HEK293 (cell line): Measurements from ENCODE around the gene NPEPL1.

Experiments
- CTCF ChIA-PET: fragments of 350-600 bp; formaldehyde crosslinking; extraction: SDS; loops from one replicate; lab custom pipeline; 2021; ENCODE audit warnings: antibody characterized with exemption; lab: Yijun Ruan, JAX
- POLR2A ChIA-PET: fragments of 300-600 bp; formaldehyde crosslinking; extraction: SDS; loops from one replicate; lab custom pipeline; 2020; ENCODE audit warnings: antibody characterized with exemption, inconsistent platforms; lab: Yijun Ruan, JAX
- H3K27ac ChIP-seq: fragments of 200-500 bp; sonication (Bioruptor generic); 2 replicates; pipeline ENCODE4 v1.5.1; 2014; ENCODE audit warnings: low read depth, low read length, control low read depth, inconsistent platforms; ENCODE audit errors: extremely low read depth
- H3K36me3 ChIP-seq, 2 experiments: fragments of 200-500 bp in 1 of 2; sonication (Bioruptor generic) in 1 of 2; 1 replicate in 1 of 2; 2 replicates in 1 of 2; pipeline ENCODE4 v1.5.1; 2014 to 2017; ENCODE audit warnings: inconsistent platforms in 2 of 2, low read length in 2 of 2; ENCODE audit not compliant: control insufficient read depth in 2 of 2, insufficient read depth in 1 of 2
- H3K4me1 ChIP-seq: fragments of 200-500 bp; sonication (Bioruptor generic); 2 replicates; pipeline ENCODE4 v1.5.1; 2014; ENCODE audit warnings: mild to moderate bottlenecking, low read length, inconsistent platforms; ENCODE audit not compliant: control insufficient read depth, insufficient read depth
- H3K4me3 ChIP-seq: 2 replicates; pipeline ENCODE4 v1.5.1; 2011; ENCODE audit warnings: low read depth, mild to moderate bottlenecking, control low read depth, low read length, moderate library complexity
- H3K9me3 ChIP-seq: fragments of 200-500 bp; sonication (Bioruptor generic); 2 replicates; pipeline ENCODE4 v1.5.1; 2014; ENCODE audit warnings: low read depth, low read length, inconsistent platforms; ENCODE audit not compliant: control insufficient read depth, insufficient read depth
- IKZF3 ChIP-seq: fragments of 450-650 bp; IDR thresholded peaks from 2 replicates; pipeline ENCODE4 v1.5.0; 2018; ENCODE audit warnings: missing biosample characterization, mild to moderate bottlenecking, missing genetic modification characterization, moderate library complexity
- YY2 ChIP-seq: fragments of 450-650 bp; formaldehyde crosslinking; IDR thresholded peaks from 2 replicates; pipeline ENCODE4 v1.5.1; 2016; ENCODE audit warnings: missing biosample characterization, missing genetic modification characterization
- ZBTB48 ChIP-seq: fragments of 450-650 bp; formaldehyde crosslinking; IDR thresholded peaks from 2 replicates; pipeline ENCODE4 v1.5.1; 2016; ENCODE audit warnings: missing biosample characterization, missing genetic modification characterization
- ZFP41 ChIP-seq: fragments of 450-650 bp; formaldehyde crosslinking; IDR thresholded peaks from 2 replicates; pipeline ENCODE4 v1.5.1; 2016; ENCODE audit warnings: missing biosample characterization, missing genetic modification characterization, borderline replicate concordance
- ZIC2 ChIP-seq: fragments of 450-650 bp; formaldehyde crosslinking; IDR thresholded peaks from 2 replicates; pipeline ENCODE4 v1.5.1; 2016; ENCODE audit warnings: missing biosample characterization, missing genetic modification characterization
- ZNF16 ChIP-seq: fragments of 450-650 bp; formaldehyde crosslinking; IDR thresholded peaks from 2 replicates; pipeline ENCODE4 v1.5.1; 2016; ENCODE audit warnings: low read depth, missing biosample characterization, missing genetic modification characterization
- ZNF169 ChIP-seq: fragments of 450-650 bp; formaldehyde crosslinking; IDR thresholded peaks from 2 replicates; pipeline ENCODE4 v1.5.1; 2016; ENCODE audit warnings: missing biosample characterization, missing genetic modification characterization
- ZNF184 ChIP-seq: fragments of 450-650 bp; IDR thresholded peaks from 2 replicates; pipeline ENCODE4 v1.5.1; 2018; ENCODE audit warnings: missing biosample characterization, mild to moderate bottlenecking, missing genetic modification characterization
- ZNF302 ChIP-seq: fragments of 450-650 bp; formaldehyde crosslinking; IDR thresholded peaks from 2 replicates; pipeline ENCODE4 v1.5.1; 2016; ENCODE audit warnings: missing biosample characterization, missing genetic modification characterization, low read depth
- ZNF341 ChIP-seq: fragments of 450-650 bp; formaldehyde crosslinking; IDR thresholded peaks from 2 replicates; pipeline ENCODE4; 2016; ENCODE audit warnings: low read depth, missing biosample characterization, missing genetic modification characterization
- ZNF501 ChIP-seq: fragments of 450-650 bp; formaldehyde crosslinking; IDR thresholded peaks from 2 replicates; pipeline ENCODE4 v1.5.1; 2016; ENCODE audit warnings: missing biosample characterization, missing genetic modification characterization
- ZNF596 ChIP-seq: fragments of 450-650 bp; IDR thresholded peaks from 2 replicates; pipeline ENCODE4 v1.5.0; 2018; ENCODE audit warnings: missing biosample characterization, mild to moderate bottlenecking, missing genetic modification characterization, moderate library complexity
- ZNF600 ChIP-seq: fragments of 450-650 bp; formaldehyde crosslinking; IDR thresholded peaks from 2 replicates; pipeline ENCODE4 v1.5.1; 2016; ENCODE audit warnings: missing biosample characterization, missing genetic modification characterization
- ZNF791 ChIP-seq: fragments of 450-650 bp; formaldehyde crosslinking; IDR thresholded peaks from 2 replicates; pipeline ENCODE4 v1.5.1; 2016; ENCODE audit warnings: missing biosample characterization, missing genetic modification characterization
- TF ChIP-seq, protein P1 (sequence below): fragments of 450-650 bp; formaldehyde crosslinking; IDR thresholded peaks from 2 replicates; pipeline ENCODE4 v1.5.1; 2016; ENCODE audit warnings: missing biosample characterization, missing genetic modification characterization
- TF ChIP-seq, protein P2 (sequence below): fragments of 450-650 bp; formaldehyde crosslinking; IDR thresholded peaks from 2 replicates; pipeline ENCODE4 v1.5.1; 2016; ENCODE audit warnings: missing biosample characterization, missing genetic modification characterization
- TF ChIP-seq, protein P3 (sequence below): fragments of 450-650 bp; formaldehyde crosslinking; IDR thresholded peaks from 2 replicates; pipeline ENCODE4 v1.5.1; 2017; ENCODE audit warnings: missing biosample characterization, missing genetic modification characterization
- TF ChIP-seq, protein P4 (sequence below): fragments of 450-650 bp; formaldehyde crosslinking; IDR thresholded peaks from 2 replicates; pipeline ENCODE4 v1.5.1; 2017; ENCODE audit warnings: missing biosample characterization, missing genetic modification characterization
- TF ChIP-seq, protein P5 (sequence below): fragments of 450-650 bp; IDR thresholded peaks from 2 replicates; pipeline ENCODE4 v1.5.1; 2018; ENCODE audit warnings: missing biosample characterization, missing genetic modification characterization
- TF ChIP-seq, protein P6 (sequence below): fragments of 450-650 bp; formaldehyde crosslinking; IDR thresholded peaks from 2 replicates; pipeline ENCODE4 v1.5.1; 2016; ENCODE audit warnings: missing biosample characterization, missing genetic modification characterization

NPEPL1 gene

DNA sequence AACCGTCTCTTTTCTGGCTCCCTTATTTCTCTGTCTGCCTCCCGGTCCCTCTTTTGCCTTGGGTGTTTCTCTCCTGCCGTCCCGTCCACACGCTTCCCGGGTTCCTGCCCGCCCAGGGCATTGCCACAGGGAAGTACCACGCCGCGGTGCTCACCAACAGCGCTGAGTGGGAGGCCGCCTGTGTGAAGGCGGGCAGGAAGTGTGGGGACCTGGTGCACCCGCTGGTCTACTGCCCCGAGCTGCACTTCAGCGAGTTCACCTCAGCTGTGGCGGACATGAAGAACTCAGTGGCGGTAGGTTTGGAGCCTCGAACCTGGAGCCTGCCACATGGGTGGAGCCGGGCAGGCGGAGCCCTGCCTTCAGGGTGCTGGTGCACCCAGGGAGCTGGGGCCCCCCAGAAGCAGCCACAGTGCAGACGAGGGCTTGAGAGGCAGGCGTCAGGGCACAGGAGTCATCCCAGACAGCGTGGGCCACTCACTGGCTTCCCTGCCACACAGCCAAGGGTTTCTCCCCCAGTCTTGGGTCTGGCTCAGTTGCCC, 21.3 kb downstream of the NPEPL1 start:
- no peak overlapping the region for H3K4me3 ChIP-seq
- H3K27ac ChIP-seq = no peak overlapping the region
- no peaks in the 10 kb centered on the region for H3K9me3 ChIP-seq
- ChIA-PET CTCF (no interaction called here), POLR2A (no interaction called here)
- TF ChIP-seq, protein P1, sequence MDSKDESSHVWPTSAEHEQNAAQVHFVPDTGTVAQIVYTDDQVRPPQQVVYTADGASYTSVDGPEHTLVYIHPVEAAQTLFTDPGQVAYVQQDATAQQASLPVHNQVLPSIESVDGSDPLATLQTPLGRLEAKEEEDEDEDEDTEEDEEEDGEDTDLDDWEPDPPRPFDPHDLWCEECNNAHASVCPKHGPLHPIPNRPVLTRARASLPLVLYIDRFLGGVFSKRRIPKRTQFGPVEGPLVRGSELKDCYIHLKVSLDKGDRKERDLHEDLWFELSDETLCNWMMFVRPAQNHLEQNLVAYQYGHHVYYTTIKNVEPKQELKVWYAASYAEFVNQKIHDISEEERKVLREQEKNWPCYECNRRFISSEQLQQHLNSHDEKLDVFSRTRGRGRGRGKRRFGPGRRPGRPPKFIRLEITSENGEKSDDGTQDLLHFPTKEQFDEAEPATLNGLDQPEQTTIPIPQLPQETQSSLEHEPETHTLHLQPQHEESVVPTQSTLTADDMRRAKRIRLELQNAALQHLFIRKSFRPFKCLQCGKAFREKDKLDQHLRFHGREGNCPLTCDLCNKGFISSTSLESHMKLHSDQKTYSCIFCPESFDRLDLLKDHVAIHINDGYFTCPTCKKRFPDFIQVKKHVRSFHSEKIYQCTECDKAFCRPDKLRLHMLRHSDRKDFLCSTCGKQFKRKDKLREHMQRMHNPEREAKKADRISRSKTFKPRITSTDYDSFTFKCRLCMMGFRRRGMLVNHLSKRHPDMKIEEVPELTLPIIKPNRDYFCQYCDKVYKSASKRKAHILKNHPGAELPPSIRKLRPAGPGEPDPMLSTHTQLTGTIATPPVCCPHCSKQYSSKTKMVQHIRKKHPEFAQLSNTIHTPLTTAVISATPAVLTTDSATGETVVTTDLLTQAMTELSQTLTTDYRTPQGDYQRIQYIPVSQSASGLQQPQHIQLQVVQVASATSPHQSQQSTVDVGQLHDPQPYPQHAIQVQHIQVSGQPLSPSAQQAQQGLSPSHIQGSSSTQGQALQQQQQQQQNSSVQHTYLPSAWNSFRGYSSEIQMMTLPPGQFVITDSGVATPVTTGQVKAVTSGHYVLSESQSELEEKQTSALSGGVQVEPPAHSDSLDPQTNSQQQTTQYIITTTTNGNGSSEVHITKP (tag by site-specific recombination) = no peak
- TF ChIP-seq ZNF184 (tag by site-specific recombination) (no peak), ZNF341 (tag by site-specific recombination) (no peak), ZNF596 (tag by site-specific recombination) (no peak), ZNF600 (tag by site-specific recombination) (no peak), ZNF791 (no peak), YY2 (tag by site-specific recombination) (no peak), ZBTB48 (tag by site-specific recombination) (no peak)
- TF ChIP-seq, all 188 proteins: peak for 0
- H3K36me3 ChIP-seq = no peaks in the 10 kb centered on the region
- no peaks in the 10 kb centered on the region for H3K4me1 ChIP-seq

DNA sequence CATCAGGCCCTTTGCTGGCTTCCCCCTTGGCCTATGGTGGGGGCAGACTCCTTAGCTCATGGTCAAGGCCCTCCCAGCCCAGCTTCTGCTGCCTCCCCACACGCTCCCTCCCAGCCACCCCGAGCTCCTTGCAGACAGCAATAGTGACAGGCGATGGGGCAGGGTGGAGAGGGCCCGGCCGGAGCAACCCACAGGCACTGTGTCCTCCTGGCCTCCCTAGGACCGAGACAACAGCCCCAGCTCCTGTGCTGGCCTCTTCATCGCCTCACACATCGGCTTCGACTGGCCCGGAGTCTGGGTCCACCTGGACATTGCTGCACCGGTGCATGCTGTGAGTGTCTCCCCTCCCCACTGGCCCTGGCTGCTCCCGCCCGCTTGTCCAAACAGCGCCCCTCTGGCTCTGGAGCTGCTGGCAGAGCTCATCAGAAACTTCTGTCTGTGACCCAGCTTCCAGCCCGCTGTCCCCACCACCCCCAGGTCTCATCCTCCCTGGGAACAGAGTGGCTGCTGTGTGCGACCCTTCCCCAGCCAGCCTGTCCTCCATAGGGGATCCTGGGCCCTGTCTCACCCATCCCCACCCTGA, 21.8 kb downstream of the NPEPL1 start:
- Histone ChIP-seq H3K4me3 (no peak overlapping the region), H3K9me3 (no peaks in the 10 kb centered on the region), H3K27ac (no peak overlapping the region), H3K36me3 (no peaks in the 10 kb centered on the region), H3K4me1 (no peaks in the 10 kb centered on the region)
- TF ChIP-seq ZFP41 = no peak
- TF ChIP-seq ZNF16 (tag by site-specific recombination) = no peak
- peak; percentile 40; the same call in 1 of the 2 replicates for TF ChIP-seq ZIC2 (tag by site-specific recombination)
- no peak for TF ChIP-seq ZNF169 (tag by site-specific recombination)
- no peak for TF ChIP-seq IKZF3
- CTCF ChIA-PET = no interaction called here
- POLR2A ChIA-PET = no interaction called here

DNA sequence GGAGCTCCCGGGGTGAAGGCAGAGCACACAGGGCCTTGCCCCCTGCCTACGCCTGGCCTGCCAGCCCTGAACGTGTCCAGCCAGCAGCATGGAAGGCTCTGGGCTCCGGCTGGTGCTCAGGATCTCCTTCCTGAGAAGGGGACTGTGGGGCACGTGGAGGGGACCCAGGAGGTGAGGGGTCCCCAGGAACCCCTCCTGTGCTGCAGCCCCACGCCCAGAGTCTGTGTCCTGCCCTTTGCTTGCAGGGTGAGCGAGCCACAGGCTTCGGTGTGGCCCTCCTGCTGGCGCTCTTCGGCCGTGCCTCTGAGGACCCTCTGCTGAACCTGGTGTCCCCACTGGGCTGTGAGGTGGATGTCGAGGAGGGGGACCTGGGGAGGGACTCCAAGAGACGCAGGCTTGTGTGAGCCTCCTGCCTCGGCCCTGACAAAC, 22.3 kb downstream of the NPEPL1 start:
- H3K27ac ChIP-seq = no peak overlapping the region
- CTCF ChIA-PET = no interaction called here
- no peaks in the 10 kb centered on the region for H3K9me3 ChIP-seq
- no peak overlapping the region for H3K4me3 ChIP-seq
- TF ChIP-seq, protein P2, sequence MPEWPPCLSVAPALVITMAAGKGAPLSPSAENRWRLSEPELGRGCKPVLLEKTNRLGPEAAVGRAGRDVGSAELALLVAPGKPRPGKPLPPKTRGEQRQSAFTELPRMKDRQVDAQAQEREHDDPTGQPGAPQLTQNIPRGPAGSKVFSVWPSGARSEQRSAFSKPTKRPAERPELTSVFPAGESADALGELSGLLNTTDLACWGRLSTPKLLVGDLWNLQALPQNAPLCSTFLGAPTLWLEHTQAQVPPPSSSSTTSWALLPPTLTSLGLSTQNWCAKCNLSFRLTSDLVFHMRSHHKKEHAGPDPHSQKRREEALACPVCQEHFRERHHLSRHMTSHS = no peak
- TF ChIP-seq, protein P3, sequence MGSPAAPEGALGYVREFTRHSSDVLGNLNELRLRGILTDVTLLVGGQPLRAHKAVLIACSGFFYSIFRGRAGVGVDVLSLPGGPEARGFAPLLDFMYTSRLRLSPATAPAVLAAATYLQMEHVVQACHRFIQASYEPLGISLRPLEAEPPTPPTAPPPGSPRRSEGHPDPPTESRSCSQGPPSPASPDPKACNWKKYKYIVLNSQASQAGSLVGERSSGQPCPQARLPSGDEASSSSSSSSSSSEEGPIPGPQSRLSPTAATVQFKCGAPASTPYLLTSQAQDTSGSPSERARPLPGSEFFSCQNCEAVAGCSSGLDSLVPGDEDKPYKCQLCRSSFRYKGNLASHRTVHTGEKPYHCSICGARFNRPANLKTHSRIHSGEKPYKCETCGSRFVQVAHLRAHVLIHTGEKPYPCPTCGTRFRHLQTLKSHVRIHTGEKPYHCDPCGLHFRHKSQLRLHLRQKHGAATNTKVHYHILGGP (tag by site-specific recombination) = no peak
- TF ChIP-seq, protein P4, sequence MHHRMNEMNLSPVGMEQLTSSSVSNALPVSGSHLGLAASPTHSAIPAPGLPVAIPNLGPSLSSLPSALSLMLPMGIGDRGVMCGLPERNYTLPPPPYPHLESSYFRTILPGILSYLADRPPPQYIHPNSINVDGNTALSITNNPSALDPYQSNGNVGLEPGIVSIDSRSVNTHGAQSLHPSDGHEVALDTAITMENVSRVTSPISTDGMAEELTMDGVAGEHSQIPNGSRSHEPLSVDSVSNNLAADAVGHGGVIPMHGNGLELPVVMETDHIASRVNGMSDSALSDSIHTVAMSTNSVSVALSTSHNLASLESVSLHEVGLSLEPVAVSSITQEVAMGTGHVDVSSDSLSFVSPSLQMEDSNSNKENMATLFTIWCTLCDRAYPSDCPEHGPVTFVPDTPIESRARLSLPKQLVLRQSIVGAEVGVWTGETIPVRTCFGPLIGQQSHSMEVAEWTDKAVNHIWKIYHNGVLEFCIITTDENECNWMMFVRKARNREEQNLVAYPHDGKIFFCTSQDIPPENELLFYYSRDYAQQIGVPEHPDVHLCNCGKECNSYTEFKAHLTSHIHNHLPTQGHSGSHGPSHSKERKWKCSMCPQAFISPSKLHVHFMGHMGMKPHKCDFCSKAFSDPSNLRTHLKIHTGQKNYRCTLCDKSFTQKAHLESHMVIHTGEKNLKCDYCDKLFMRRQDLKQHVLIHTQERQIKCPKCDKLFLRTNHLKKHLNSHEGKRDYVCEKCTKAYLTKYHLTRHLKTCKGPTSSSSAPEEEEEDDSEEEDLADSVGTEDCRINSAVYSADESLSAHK = no peak
- no peak for TF ChIP-seq ZNF501 (tag by site-specific recombination)
- TF ChIP-seq, protein P5, sequence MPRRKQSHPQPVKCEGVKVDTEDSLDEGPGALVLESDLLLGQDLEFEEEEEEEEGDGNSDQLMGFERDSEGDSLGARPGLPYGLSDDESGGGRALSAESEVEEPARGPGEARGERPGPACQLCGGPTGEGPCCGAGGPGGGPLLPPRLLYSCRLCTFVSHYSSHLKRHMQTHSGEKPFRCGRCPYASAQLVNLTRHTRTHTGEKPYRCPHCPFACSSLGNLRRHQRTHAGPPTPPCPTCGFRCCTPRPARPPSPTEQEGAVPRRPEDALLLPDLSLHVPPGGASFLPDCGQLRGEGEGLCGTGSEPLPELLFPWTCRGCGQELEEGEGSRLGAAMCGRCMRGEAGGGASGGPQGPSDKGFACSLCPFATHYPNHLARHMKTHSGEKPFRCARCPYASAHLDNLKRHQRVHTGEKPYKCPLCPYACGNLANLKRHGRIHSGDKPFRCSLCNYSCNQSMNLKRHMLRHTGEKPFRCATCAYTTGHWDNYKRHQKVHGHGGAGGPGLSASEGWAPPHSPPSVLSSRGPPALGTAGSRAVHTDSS (tag by site-specific recombination) = no peak
- TF ChIP-seq, protein P6, sequence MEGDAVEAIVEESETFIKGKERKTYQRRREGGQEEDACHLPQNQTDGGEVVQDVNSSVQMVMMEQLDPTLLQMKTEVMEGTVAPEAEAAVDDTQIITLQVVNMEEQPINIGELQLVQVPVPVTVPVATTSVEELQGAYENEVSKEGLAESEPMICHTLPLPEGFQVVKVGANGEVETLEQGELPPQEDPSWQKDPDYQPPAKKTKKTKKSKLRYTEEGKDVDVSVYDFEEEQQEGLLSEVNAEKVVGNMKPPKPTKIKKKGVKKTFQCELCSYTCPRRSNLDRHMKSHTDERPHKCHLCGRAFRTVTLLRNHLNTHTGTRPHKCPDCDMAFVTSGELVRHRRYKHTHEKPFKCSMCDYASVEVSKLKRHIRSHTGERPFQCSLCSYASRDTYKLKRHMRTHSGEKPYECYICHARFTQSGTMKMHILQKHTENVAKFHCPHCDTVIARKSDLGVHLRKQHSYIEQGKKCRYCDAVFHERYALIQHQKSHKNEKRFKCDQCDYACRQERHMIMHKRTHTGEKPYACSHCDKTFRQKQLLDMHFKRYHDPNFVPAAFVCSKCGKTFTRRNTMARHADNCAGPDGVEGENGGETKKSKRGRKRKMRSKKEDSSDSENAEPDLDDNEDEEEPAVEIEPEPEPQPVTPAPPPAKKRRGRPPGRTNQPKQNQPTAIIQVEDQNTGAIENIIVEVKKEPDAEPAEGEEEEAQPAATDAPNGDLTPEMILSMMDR = no peak
- TF ChIP-seq ZNF302 = no peak
- no peaks in the 10 kb centered on the region for H3K4me1 ChIP-seq
- POLR2A ChIA-PET = no interaction called here
- no peaks in the 10 kb centered on the region for H3K36me3 ChIP-seq
